22Rv1 (cell line): ENCODE results near the gene MAMDC2.

Experiments used
- CTCF ChIP-seq: fragments of 450-650 bp; IDR thresholded peaks from 2 replicates; pipeline ENCODE4 v1.5.1; 2017; ENCODE audit warnings: mild to moderate bottlenecking
- ZFX ChIP-seq: fragments of 450-650 bp; IDR thresholded peaks from 2 replicates; pipeline ENCODE4 v1.6.1; 2017; ENCODE audit warnings: antibody characterized with exemption, borderline replicate concordance

GRCh38 chr9:70228611-70229010, 185.0 kb downstream of the MAMDC2 start:
- TF ChIP-seq CTCF: no peak
- no peak for TF ChIP-seq ZFX
